GM19193 (cell line): Measurements from ENCODE around the gene TMEFF1.

ENCODE experiments used
- POLR2A ChIP-seq: IDR thresholded peaks from 4 replicates; pipeline ENCODE4 v1.6.1; 2011; ENCODE audit not compliant: insufficient read depth, insufficient read length; ENCODE audit errors: extremely low read depth

The TMEFF1 gene

GRCh38 chr9:100511205-100511604 is 38.3 kb downstream of the TMEFF1 start:
- TF ChIP-seq POLR2A = no peak

GRCh38 chr9:100515578-100516494 is 42.9 kb downstream of the TMEFF1 start:
- TF ChIP-seq POLR2A = no peak

- no peak for TF ChIP-seq POLR2A
Measured at GRCh38 chr9:100521282-100521681, 48.3 kb downstream of the TMEFF1 start.

GRCh38 chr9:100525563-100525962 is 52.6 kb downstream of the TMEFF1 start:
- no peak for TF ChIP-seq POLR2A

GRCh38 chr9:100534401-100534800 is 61.5 kb downstream of the TMEFF1 start:
- TF ChIP-seq POLR2A = no peak

GRCh38 chr9:100540327-100540726 is 67.4 kb downstream of the TMEFF1 start:
- TF ChIP-seq POLR2A = no peak

GRCh38 chr9:100549048-100549447 is 76.1 kb downstream of the TMEFF1 start:
- TF ChIP-seq POLR2A = no peak

GRCh38 chr9:100554935-100555401 is 82.0 kb downstream of the TMEFF1 start:
- no peak for TF ChIP-seq POLR2A

GRCh38 chr9:100555471-100555870 is 82.5 kb downstream of the TMEFF1 start:
- no peak for TF ChIP-seq POLR2A

GRCh38 chr9:100557053-100557452 is 84.1 kb downstream of the TMEFF1 start:
- no peak for TF ChIP-seq POLR2A

- no peak for TF ChIP-seq POLR2A
Measured at GRCh38 chr9:100561256-100561655, 88.3 kb downstream of the TMEFF1 start.

GRCh38 chr9:100567856-100568255 is 94.9 kb downstream of the TMEFF1 start:
- no peak for TF ChIP-seq POLR2A

- TF ChIP-seq POLR2A = no peak
Measured at GRCh38 chr9:100573655-100574260, 100.8 kb downstream of the TMEFF1 start.

- TF ChIP-seq POLR2A = no peak
Measured at GRCh38 chr9:100575006-100575405, 102.1 kb downstream of the TMEFF1 start.

- TF ChIP-seq POLR2A = no peak
Measured at GRCh38 chr9:100575765-100576386, 102.9 kb downstream of the TMEFF1 start.
